Measurements from ENCODE around the gene FRK.

FRK gene

GRCh38 chr6:116012471-116012949, 48.2 kb downstream of the FRK start:
- Histone ChIP-seq H3K4me3 (ENCODE audit: low read depth in 1 of 5, low read length in 5 of 5) (no peak overlapping the region), H3K9ac (ENCODE audit: low read length in 5 of 5) (no peak overlapping the region), H3K27ac (ENCODE audit: low read depth, low read length) (no peak overlapping the region), H3K9me3 (ENCODE audit: control insufficient read depth in 5 of 5, low read length in 5 of 5) (no peaks in the 10 kb centered on the region), H3K27me3 (ENCODE audit: control insufficient read depth in 5 of 5, insufficient read depth in 4 of 5, low read length in 5 of 5) (no peaks in the 10 kb centered on the region), H3K36me3 (ENCODE audit: control insufficient read depth in 5 of 5, insufficient read depth in 5 of 5, low read length in 5 of 5) (no peaks in the 10 kb centered on the region), H3K4me1 (ENCODE audit: control insufficient read depth in 5 of 5, insufficient read depth in 5 of 5, low read length in 5 of 5) (peaks cover 1 to 30% (median 22%) of the 10 kb centered on the region in 5 donors)

GRCh38 chr6:116011520-116011919, 49.2 kb downstream of the FRK start:
- no peaks in the 10 kb centered on the region for H3K36me3 ChIP-seq (ENCODE audit: control insufficient read depth in 5 of 5, insufficient read depth in 5 of 5, low read length in 5 of 5)
- no peak overlapping the region for H3K4me3 ChIP-seq (ENCODE audit: low read depth in 1 of 5, low read length in 5 of 5)
- no peaks in the 10 kb centered on the region for H3K9me3 ChIP-seq (ENCODE audit: control insufficient read depth in 5 of 5, low read length in 5 of 5)
- no peaks in the 10 kb centered on the region for H3K27me3 ChIP-seq (ENCODE audit: control insufficient read depth in 5 of 5, insufficient read depth in 4 of 5, low read length in 5 of 5)
- no peak overlapping the region for H3K27ac ChIP-seq (ENCODE audit: low read depth, low read length)
- H3K9ac ChIP-seq (ENCODE audit: low read length in 5 of 5) = no peak overlapping the region
- H3K4me1 ChIP-seq (ENCODE audit: control insufficient read depth in 5 of 5, insufficient read depth in 5 of 5, low read length in 5 of 5) = peaks cover 1 to 21% (median 12%) of the 10 kb centered on the region in 5 donors

- peaks cover 1 to 17% (median 9%) of the 10 kb centered on the region in 5 donors for H3K4me1 ChIP-seq (ENCODE audit: control insufficient read depth in 5 of 5, insufficient read depth in 5 of 5, low read length in 5 of 5)
- no peak overlapping the region for H3K27ac ChIP-seq (ENCODE audit: low read depth, low read length)
- no peak overlapping the region for H3K4me3 ChIP-seq (ENCODE audit: low read depth in 1 of 5, low read length in 5 of 5)
- H3K27me3 ChIP-seq (ENCODE audit: control insufficient read depth in 5 of 5, insufficient read depth in 4 of 5, low read length in 5 of 5) = no peaks in the 10 kb centered on the region
- no peak overlapping the region for H3K9ac ChIP-seq (ENCODE audit: low read length in 5 of 5)
- H3K36me3 ChIP-seq (ENCODE audit: control insufficient read depth in 5 of 5, insufficient read depth in 5 of 5, low read length in 5 of 5) = no peaks in the 10 kb centered on the region
- H3K9me3 ChIP-seq (ENCODE audit: control insufficient read depth in 5 of 5, low read length in 5 of 5) = no peaks in the 10 kb centered on the region
Observed at GRCh38 chr6:116010790-116011401, 49.8 kb downstream of the FRK start.

- H3K9me3 ChIP-seq (ENCODE audit: control insufficient read depth in 5 of 5, low read length in 5 of 5) = no peaks in the 10 kb centered on the region
- no peak overlapping the region for H3K4me3 ChIP-seq (ENCODE audit: low read depth in 1 of 5, low read length in 5 of 5)
- no peak overlapping the region for H3K9ac ChIP-seq (ENCODE audit: low read length in 5 of 5)
- H3K27me3 ChIP-seq (ENCODE audit: control insufficient read depth in 5 of 5, insufficient read depth in 4 of 5, low read length in 5 of 5) = no peaks in the 10 kb centered on the region
- peaks cover under 1 to 12% (median 5%) of the 10 kb centered on the region in 5 donors for H3K4me1 ChIP-seq (ENCODE audit: control insufficient read depth in 5 of 5, insufficient read depth in 5 of 5, low read length in 5 of 5)
- H3K36me3 ChIP-seq (ENCODE audit: control insufficient read depth in 5 of 5, insufficient read depth in 5 of 5, low read length in 5 of 5) = no peaks in the 10 kb centered on the region
- H3K27ac ChIP-seq (ENCODE audit: low read depth, low read length) = no peak overlapping the region
Observed at GRCh38 chr6:116010386-116010785, 50.3 kb downstream of the FRK start.

GRCh38 chr6:116008470-116009243, 52.0 kb downstream of the FRK start:
- H3K27me3 ChIP-seq (ENCODE audit: control insufficient read depth in 5 of 5, insufficient read depth in 4 of 5, low read length in 5 of 5) = no peaks in the 10 kb centered on the region
- no peak overlapping the region for H3K9ac ChIP-seq (ENCODE audit: low read length in 5 of 5)
- H3K4me3 ChIP-seq (ENCODE audit: low read depth in 1 of 5, low read length in 5 of 5) = peak overlapping the region in 1 of 5 donors; percentile 1
- no peaks in the 10 kb centered on the region for H3K9me3 ChIP-seq (ENCODE audit: control insufficient read depth in 5 of 5, low read length in 5 of 5)
- H3K27ac ChIP-seq (ENCODE audit: low read depth, low read length) = no peak overlapping the region
- H3K36me3 ChIP-seq (ENCODE audit: control insufficient read depth in 5 of 5, insufficient read depth in 5 of 5, low read length in 5 of 5) = no peaks in the 10 kb centered on the region
- H3K4me1 ChIP-seq (ENCODE audit: control insufficient read depth in 5 of 5, insufficient read depth in 5 of 5, low read length in 5 of 5) = peaks cover 0 to 12% (median 5%) of the 10 kb centered on the region in 5 donors

- Histone ChIP-seq H3K4me3 (ENCODE audit: low read depth in 1 of 5, low read length in 5 of 5) (no peak overlapping the region), H3K4me1 (ENCODE audit: control insufficient read depth in 5 of 5, insufficient read depth in 5 of 5, low read length in 5 of 5) (peaks cover 0 to 9% (median 4%) of the 10 kb centered on the region in 5 donors), H3K27ac (ENCODE audit: low read depth, low read length) (no peak overlapping the region), H3K9me3 (ENCODE audit: control insufficient read depth in 5 of 5, low read length in 5 of 5) (no peaks in the 10 kb centered on the region), H3K9ac (ENCODE audit: low read length in 5 of 5) (no peak overlapping the region), H3K36me3 (ENCODE audit: control insufficient read depth in 5 of 5, insufficient read depth in 5 of 5, low read length in 5 of 5) (peaks cover 0 to 5% (median 2%) of the 10 kb centered on the region in 5 donors), H3K27me3 (ENCODE audit: control insufficient read depth in 5 of 5, insufficient read depth in 4 of 5, low read length in 5 of 5) (no peaks in the 10 kb centered on the region)
Observed at GRCh38 chr6:116004841-116005815, 55.6 kb downstream of the FRK start.

- no peaks in the 10 kb centered on the region for H3K27me3 ChIP-seq (ENCODE audit: control insufficient read depth in 5 of 5, insufficient read depth in 4 of 5, low read length in 5 of 5)
- H3K27ac ChIP-seq (ENCODE audit: low read depth, low read length) = no peak overlapping the region
- peaks cover 0 to 5% (median 2%) of the 10 kb centered on the region in 5 donors for H3K36me3 ChIP-seq (ENCODE audit: control insufficient read depth in 5 of 5, insufficient read depth in 5 of 5, low read length in 5 of 5)
- no peak overlapping the region for H3K9ac ChIP-seq (ENCODE audit: low read length in 5 of 5)
- no peak overlapping the region for H3K4me3 ChIP-seq (ENCODE audit: low read depth in 1 of 5, low read length in 5 of 5)
- no peaks in the 10 kb centered on the region for H3K9me3 ChIP-seq (ENCODE audit: control insufficient read depth in 5 of 5, low read length in 5 of 5)
- peaks cover 0 to 4% (median 3%) of the 10 kb centered on the region in 5 donors for H3K4me1 ChIP-seq (ENCODE audit: control insufficient read depth in 5 of 5, insufficient read depth in 5 of 5, low read length in 5 of 5)
Observed at GRCh38 chr6:116003668-116004067, 57.0 kb downstream of the FRK start.

GRCh38 chr6:116002756-116003155, 57.9 kb downstream of the FRK start:
- Histone ChIP-seq H3K9me3 (ENCODE audit: control insufficient read depth in 5 of 5, low read length in 5 of 5) (no peaks in the 10 kb centered on the region), H3K27ac (ENCODE audit: low read depth, low read length) (no peak overlapping the region), H3K4me3 (ENCODE audit: low read depth in 1 of 5, low read length in 5 of 5) (no peak overlapping the region), H3K27me3 (ENCODE audit: control insufficient read depth in 5 of 5, insufficient read depth in 4 of 5, low read length in 5 of 5) (no peaks in the 10 kb centered on the region), H3K36me3 (ENCODE audit: control insufficient read depth in 5 of 5, insufficient read depth in 5 of 5, low read length in 5 of 5) (peaks cover 0 to 5% (median 2%) of the 10 kb centered on the region in 5 donors), H3K9ac (ENCODE audit: low read length in 5 of 5) (no peak overlapping the region), H3K4me1 (ENCODE audit: control insufficient read depth in 5 of 5, insufficient read depth in 5 of 5, low read length in 5 of 5) (no peaks in the 10 kb centered on the region)

GRCh38 chr6:115999235-115999634, 61.5 kb downstream of the FRK start:
- Histone ChIP-seq H3K4me3 (ENCODE audit: low read depth in 1 of 5, low read length in 5 of 5) (no peak overlapping the region), H3K27me3 (ENCODE audit: control insufficient read depth in 5 of 5, insufficient read depth in 4 of 5, low read length in 5 of 5) (no peaks in the 10 kb centered on the region), H3K9ac (ENCODE audit: low read length in 5 of 5) (no peak overlapping the region), H3K36me3 (ENCODE audit: control insufficient read depth in 5 of 5, insufficient read depth in 5 of 5, low read length in 5 of 5) (peaks cover 0 to 5% (median 2%) of the 10 kb centered on the region in 5 donors), H3K9me3 (ENCODE audit: control insufficient read depth in 5 of 5, low read length in 5 of 5) (no peaks in the 10 kb centered on the region), H3K4me1 (ENCODE audit: control insufficient read depth in 5 of 5, insufficient read depth in 5 of 5, low read length in 5 of 5) (no peaks in the 10 kb centered on the region), H3K27ac (ENCODE audit: low read depth, low read length) (no peak overlapping the region)

All from subcutaneous abdominal adipose tissue (tissue), 5 donors.